H1 (cell line): ENCODE data around the gene CHTF8. TPM values are rescaled to one million over a fixed set of nuclear protein-coding genes. Genes with fewer than 3 reads are reported as not detected.

Experiments
- CTCF ChIA-PET: fragments of 300-600 bp; sonication (Branson Sonifier 250); formaldehyde crosslinking; loops from one replicate; lab custom pipeline; 2021; ENCODE audit not compliant: partially characterized antibody; lab: Charles Lee
- POLR2A ChIA-PET: fragments of 300-600 bp; sonication (Branson Sonifier 250); formaldehyde crosslinking; loops from one replicate; lab custom pipeline; 2021; ENCODE audit warnings: inconsistent platforms; ENCODE audit not compliant: partially characterized antibody; lab: Charles Lee
- DNase-seq, 2 experiments: peaks; one replicate each; pipeline versions ENCODE4 v3.0.0 to v3.0.0-alpha.2; 2010 to 2022; ENCODE audit warnings: low spot score in 2 of 2, low read depth in 1 of 2, mixed read lengths in 1 of 2
- FAIRE-seq: peaks from 2 replicates; lab custom pipeline; 2011; peaks lifted over from hg19 to GRCh38; lab: Jason Lieb, UNC
- H2AFZ ChIP-seq: 2 replicates; pipeline ENCODE4 v1.8.1; 2012; ENCODE audit warnings: low read length, inconsistent platforms
- H2AK5ac ChIP-seq: 2 replicates; pipeline ENCODE4 v1.6.1; 2013; ENCODE audit warnings: low read depth, low read length
- H2BK120ac ChIP-seq: replicated peaks from 2 replicates; pipeline ENCODE3; 2013; ENCODE audit warnings: low read depth, low read length, inconsistent platforms
- H2BK12ac ChIP-seq: 2 replicates; pipeline ENCODE4 v1.6.1; 2013; ENCODE audit warnings: low read depth, low read length
- H2BK15ac ChIP-seq: 2 replicates; pipeline ENCODE4 v1.6.1; 2013; ENCODE audit warnings: low read length
- H2BK20ac ChIP-seq: 2 replicates; pipeline ENCODE4 v1.6.1; 2013; ENCODE audit warnings: low read length
- H2BK5ac ChIP-seq: 2 replicates; pipeline ENCODE4 v1.6.1; 2013; ENCODE audit warnings: low read depth, low read length
- H3K14ac ChIP-seq: 2 replicates; pipeline ENCODE4 v1.6.1; 2013; ENCODE audit warnings: inconsistent platforms; ENCODE audit not compliant: insufficient read length
- H3K18ac ChIP-seq: 2 replicates; pipeline ENCODE4 v1.6.1; 2013; ENCODE audit warnings: low read length; ENCODE audit errors: extremely low read depth
- H3K23ac ChIP-seq: 2 replicates; pipeline ENCODE4 v1.6.1; 2013; ENCODE audit warnings: inconsistent platforms; ENCODE audit not compliant: insufficient read length
- H3K23me2 ChIP-seq: 2 replicates; pipeline ENCODE4 v1.6.1; 2013; ENCODE audit warnings: low read depth, low read length
- H3K27ac ChIP-seq: 2 replicates; pipeline ENCODE4 v1.6.1; 2011; ENCODE audit warnings: low read depth, low read length, inconsistent platforms
- H3K27me3 ChIP-seq, 4 experiments: replicated peaks in 1 of 4; 1 replicate in 1 of 4; 2 replicates in 3 of 4; pipeline versions ENCODE4 v1.6.1 to v1.8.1; 2011 to 2013; ENCODE audit warnings: low read length in 3 of 4, mild to moderate bottlenecking in 3 of 4, inconsistent platforms in 2 of 4, mixed read lengths in 2 of 4, moderate library complexity in 1 of 4; ENCODE audit not compliant: control insufficient read depth in 3 of 4, insufficient read depth in 3 of 4; ENCODE audit errors: extremely low read depth in 1 of 4
- H3K36me3 ChIP-seq, 4 experiments: 2 replicates each; pipeline versions ENCODE4 v1.6.1 to v1.8.1; 2011 to 2013; ENCODE audit warnings: mild to moderate bottlenecking in 4 of 4, low read length in 3 of 4, moderate library complexity in 2 of 4, control low read depth in 1 of 4, inconsistent platforms in 1 of 4; ENCODE audit not compliant: insufficient read depth in 4 of 4, control insufficient read depth in 2 of 4
- H3K4ac ChIP-seq: replicated peaks from 2 replicates; pipeline ENCODE3; 2013; ENCODE audit warnings: low read length, low read depth, mixed read lengths, inconsistent platforms; ENCODE audit not compliant: insufficient read length
- H3K4me1 ChIP-seq, 4 experiments: replicated peaks in 1 of 4; 1 replicate in 1 of 4; 2 replicates in 3 of 4; pipeline versions ENCODE4 v1.6.1 to v1.8.1; 2011 to 2013; ENCODE audit warnings: low read length in 3 of 4, inconsistent platforms in 2 of 4, mixed read lengths in 1 of 4; ENCODE audit not compliant: insufficient read depth in 4 of 4, control insufficient read depth in 3 of 4
- H3K4me2 ChIP-seq, 2 experiments: 2 replicates each; pipeline versions ENCODE4 v1.6.1 to v1.8.1; 2011 to 2013; ENCODE audit warnings: low read depth in 2 of 2, low read length in 2 of 2, control low read depth in 1 of 2, inconsistent platforms in 1 of 2, mild to moderate bottlenecking in 1 of 2; ENCODE audit not compliant: insufficient read depth in 1 of 2
- H3K4me3 ChIP-seq, 4 experiments: fragments of 200-600, 300-600 bp in 1 of 4; sonication (generic), shearing (Covaris generic), sonication (Bioruptor Twin) in 1 of 4; 2 replicates each; pipeline versions ENCODE4 v1.5.1 to v1.8.1; 2011 to 2016; ENCODE audit warnings: low read length in 4 of 4, low read depth in 3 of 4, control low read depth in 2 of 4, inconsistent platforms in 2 of 4, mild to moderate bottlenecking in 2 of 4, mixed read lengths in 1 of 4, moderate library complexity in 1 of 4; ENCODE audit not compliant: insufficient read depth in 2 of 4; ENCODE audit errors: extremely low read depth in 1 of 4
- H3K56ac ChIP-seq: replicated peaks from 2 replicates; pipeline ENCODE3; 2013; ENCODE audit warnings: low read depth, mild to moderate bottlenecking, mixed read lengths, low read length, inconsistent platforms; ENCODE audit not compliant: insufficient read length
- H3K79me1 ChIP-seq: 2 replicates; pipeline ENCODE4 v1.6.1; 2013; ENCODE audit warnings: low read depth, low read length, control low read depth
- H3K79me2 ChIP-seq, 2 experiments: 2 replicates each; pipeline versions ENCODE4 v1.6.1 to v1.8.1; 2012 to 2013; ENCODE audit warnings: low read length in 2 of 2, mild to moderate bottlenecking in 2 of 2, inconsistent platforms in 1 of 2; ENCODE audit not compliant: insufficient read depth in 2 of 2, control insufficient read depth in 1 of 2
- H3K9ac ChIP-seq, 4 experiments: replicated peaks in 1 of 4; 1 replicate in 1 of 4; 2 replicates in 3 of 4; pipeline versions ENCODE4 v1.6.1 to v1.8.1; 2011 to 2013; ENCODE audit warnings: low read depth in 3 of 4, low read length in 3 of 4, control low read depth in 2 of 4, mild to moderate bottlenecking in 2 of 4, moderate library complexity in 2 of 4, inconsistent platforms in 1 of 4; ENCODE audit errors: extremely low read depth in 1 of 4
- H3K9me3 ChIP-seq, 2 experiments: 2 replicates each; pipeline versions ENCODE4 v1.6.1 to v1.8.1; 2012 to 2013; ENCODE audit warnings: mild to moderate bottlenecking in 2 of 2, moderate library complexity in 2 of 2, control low read depth in 1 of 2, inconsistent platforms in 1 of 2, low read depth in 1 of 2, low read length in 1 of 2, mixed read lengths in 1 of 2; ENCODE audit not compliant: insufficient read depth in 2 of 2
- H4K20me1 ChIP-seq, 2 experiments: replicated peaks in 1 of 2; 2 replicates each; pipeline versions ENCODE3 to v1.8.1; 2011 to 2013; ENCODE audit warnings: inconsistent platforms in 2 of 2, low read length in 2 of 2, mild to moderate bottlenecking in 1 of 2; ENCODE audit not compliant: insufficient read depth in 2 of 2, control insufficient read depth in 1 of 2
- H4K5ac ChIP-seq: 2 replicates; pipeline ENCODE4 v1.6.1; 2013; ENCODE audit warnings: low read length, low read depth, mixed read lengths, inconsistent platforms; ENCODE audit not compliant: insufficient read length
- H4K8ac ChIP-seq: 2 replicates; pipeline ENCODE4 v1.8.0; 2013; ENCODE audit warnings: mild to moderate bottlenecking, moderate library complexity, low read length, inconsistent platforms; ENCODE audit not compliant: insufficient read depth; ENCODE audit errors: extremely low read depth
- H4K91ac ChIP-seq: replicated peaks from 2 replicates; pipeline ENCODE3; 2013; ENCODE audit warnings: low read length, mixed read lengths, inconsistent platforms; ENCODE audit not compliant: insufficient read length
- ATF2 ChIP-seq: IDR thresholded peaks from 2 replicates; pipeline ENCODE4 v1.6.1; 2012; ENCODE audit warnings: low read length, inconsistent platforms
- ATF3 ChIP-seq: IDR thresholded peaks from 2 replicates; pipeline ENCODE4 v1.6.1; 2011; ENCODE audit warnings: low read depth, mild to moderate bottlenecking, low read length; ENCODE audit not compliant: insufficient read depth
- CEBPB ChIP-seq: IDR thresholded peaks from 2 replicates; pipeline ENCODE4 v1.6.1; 2012; ENCODE audit warnings: low read depth, low read length
- FOSL1 ChIP-seq: IDR thresholded peaks from 2 replicates; pipeline ENCODE4 v1.6.1; 2011; ENCODE audit warnings: mild to moderate bottlenecking, low read depth, low read length, moderate library complexity; ENCODE audit not compliant: insufficient read depth
- KDM5A ChIP-seq: fragments of 200-600 bp; IDR thresholded peaks from 2 replicates; pipeline ENCODE4 v1.7.1; 2012; ENCODE audit warnings: mild to moderate bottlenecking, low read length, inconsistent platforms, mixed read lengths
- NRF1 ChIP-seq: IDR thresholded peaks from 2 replicates; pipeline ENCODE4 v1.6.1; 2011; ENCODE audit warnings: mild to moderate bottlenecking, low read depth, low read length, improper control_type of control experiment
- POLR2A ChIP-seq, 2 experiments: IDR thresholded peaks; 1 replicate in 1 of 2; 2 replicates in 1 of 2; pipeline ENCODE4 v1.6.1; 2011; ENCODE audit warnings: low read depth in 2 of 2, low read length in 2 of 2, mild to moderate bottlenecking in 2 of 2; ENCODE audit errors: control extremely low read depth in 1 of 2
- POLR2AphosphoS5 ChIP-seq: IDR thresholded peaks from 2 replicates; pipeline ENCODE4 v1.6.1; 2011; ENCODE audit warnings: low read depth, low read length
- RXRA ChIP-seq: IDR thresholded peaks from 2 replicates; pipeline ENCODE4 v1.6.1; 2011; ENCODE audit warnings: low read depth, mild to moderate bottlenecking, low read length, moderate library complexity; ENCODE audit not compliant: insufficient read depth
- TEAD4 ChIP-seq: IDR thresholded peaks from 2 replicates; pipeline ENCODE4 v1.6.1; 2012; ENCODE audit warnings: low read depth, low read length, inconsistent platforms, mixed read lengths
- ZNF274 ChIP-seq: IDR thresholded peaks from 2 replicates; pipeline ENCODE4 v1.7.0; 2012; ENCODE audit warnings: low read length, borderline replicate concordance; ENCODE audit errors: extremely low read depth
- WGBS, 2 experiments: shearing (Covaris generic) in 1 of 2; methylation state at CpG; one replicate each; pipeline versions ENCODE4 v1.1.6 to v1.1.7; 2013 to 2015; ENCODE audit warnings: low lambda C conversion rate in 2 of 2, mixed read lengths in 2 of 2, inconsistent platforms in 1 of 2, low coverage in 1 of 2, missing lambda C conversion rate in 1 of 2; ENCODE audit not compliant: insufficient replicate concordance in 2 of 2, insufficient coverage in 1 of 2, insufficient read length in 1 of 2; ENCODE audit errors: extremely low coverage in 1 of 2, missing lambda C conversion rate in 1 of 2; 5-methylcytosine and 5-hydroxymethylcytosine counted together
- polyA plus RNA-seq, 7 experiments: library from polyadenylated mRNA; depleted of rRNA in 3 of 7; stranded (reverse) in 5 of 7; unstranded in 2 of 7; fragments of >200 nt in 5 of 7; fragments of 200-250 nt in 2 of 7; gene quantifications; 1 replicate in 5 of 7; 2 replicates in 1 of 7; 4 replicates in 1 of 7; pipeline versions ENCODE4 v1.2.1 to v1.2.3, GENCODE V29; 2011 to 2013; ENCODE audit warnings: missing spikeins in 2 of 7, mixed read lengths in 2 of 7
- total RNA-seq: library from RNA; stranded (reverse); fragmentation: NEBNext Ultra II Directional; extraction: Animal tissue kit (Norgen Biotek cat#: 25700); gene quantifications from 2 replicates; pipeline ENCODE4 v1.2.1, GENCODE V29; 2021

The CHTF8 gene
- total and polyA plus RNA-seq, 2 of the 8 experiments (the other 6 are each of a cell fraction or from before 2014, with no cell fraction given), result 114 to 138 TPM

- no peak overlapping the region for H3K4me3 ChIP-seq
- H3K4ac ChIP-seq, result no peak overlapping the region
- WGBS, 2 experiments, result 92% methylated on average over 4 of the region's 4 CpGs; no CpG with 5 or more reads in 1 of the 2 experiments
- ChIA-PET POLR2A (interaction anchor here (1.1 to 1.3 kb wide), 3 partner anchors 23 to 68 kb away, joined by 3 to 4 read pairs (median 3); partner anchors contain the start of genes CHTF8 and UTP4), CTCF (interaction anchor here (0.9 to 1.1 kb wide), 2 partner anchors 17 to 26 kb away, joined by 3 to 5 read pairs; no protein-coding TSS in a partner anchor)
- no peak overlapping the region for H4K5ac ChIP-seq
- H4K8ac ChIP-seq, result no peak overlapping the region
- no peaks in the 10 kb centered on the region for H4K20me1 ChIP-seq
- no peak overlapping the region for H2AK5ac ChIP-seq
- no peak overlapping the region for H3K9ac ChIP-seq
- H2BK12ac ChIP-seq, result no peak overlapping the region
- FAIRE-seq (no peak), DNase-seq (no peak)
- no peaks in the 10 kb centered on the region for H3K79me2 ChIP-seq
- no peak overlapping the region for H3K18ac ChIP-seq
- H3K79me1 ChIP-seq, result no peaks in the 10 kb centered on the region
- no peak overlapping the region for H3K27ac ChIP-seq
- H3K27me3 ChIP-seq, result no peaks in the 10 kb centered on the region
- H3K23ac ChIP-seq, result no peak overlapping the region
- H2BK20ac ChIP-seq, result no peak overlapping the region
- H2BK5ac ChIP-seq, result no peak overlapping the region
- H3K36me3 ChIP-seq, result no peaks in the 10 kb centered on the region; a peak in 1 of 8 replicates
- no peaks in the 10 kb centered on the region for H3K9me3 ChIP-seq
- H3K14ac ChIP-seq, result no peak overlapping the region
- no peak overlapping the region for H4K91ac ChIP-seq
- no peak overlapping the region for H2BK15ac ChIP-seq
- H2BK120ac ChIP-seq, result no peak overlapping the region
- H3K23me2 ChIP-seq, result no peaks in the 10 kb centered on the region
- no peaks in the 10 kb centered on the region for H3K4me1 ChIP-seq
- H3K4me2 ChIP-seq, result no peak overlapping the region
- H3K56ac ChIP-seq, result no peak overlapping the region
- H2AFZ ChIP-seq, result no peak overlapping the region
- TF ChIP-seq RXRA, result no peak
- TF ChIP-seq POLR2A (IDR thresholded peaks at IDR 0.05; ENCODE audit: control extremely low read depth in 1 of 2, low read depth in 2 of 2, low read length in 2 of 2), result no peak
- TF ChIP-seq KDM5A, result no peak
- no peak for TF ChIP-seq CEBPB
- TF ChIP-seq POLR2AphosphoS5, result no peak
- no peak for TF ChIP-seq NRF1
- no peak for TF ChIP-seq FOSL1
- TF ChIP-seq ZNF274, result no peak
- no peak for TF ChIP-seq TEAD4
- TF ChIP-seq ATF2, result no peak
- TF ChIP-seq ATF3, result no peak
Measured at GRCh38 chr16:69176033-69176800, 43.8 kb upstream of the CHTF8 start.
